Tibial nerve (tissue), 4 donors: ENCODE measurements around the gene NUF2. TPM values are rescaled to one million over a fixed set of nuclear protein-coding genes. Genes with fewer than 3 reads are reported as not detected.

Experiments used
- DNase-seq, 2 donors: peaks; one replicate each; pipeline ENCODE4 v3.0.0-alpha.2; 2019; ENCODE audit warnings: low spot score in 2 of 2
- H3K27ac ChIP-seq, 4 donors: fragments of 200-600 bp; sonication (generic) in 3 of 4; one replicate each; pipeline ENCODE4 v1.5.1; 2017 to 2019; ENCODE audit warnings: mild to moderate bottlenecking in 1 of 4
- H3K27me3 ChIP-seq, 2 donors: fragments of 200-600 bp; sonication (generic) in 1 of 2; one replicate each; pipeline versions ENCODE4 v1.5.1 to v1.6.0; 2017 to 2019
- H3K36me3 ChIP-seq, 3 donors: fragments of 200-600 bp; sonication (generic); one replicate each; pipeline ENCODE4 v1.5.1; 2018 to 2019
- H3K4me1 ChIP-seq, 4 donors: fragments of 200-600 bp; sonication (generic) in 3 of 4; one replicate each; pipeline ENCODE4 v1.5.1; 2017 to 2019
- H3K4me3 ChIP-seq, 4 donors: fragments of 200-600 bp; sonication (generic) in 3 of 4; one replicate each; pipeline ENCODE4 v1.5.1; 2017 to 2019; ENCODE audit warnings: mild to moderate bottlenecking in 1 of 4, moderate library complexity in 1 of 4
- H3K9me3 ChIP-seq, 4 donors: fragments of 200-600 bp; sonication (generic) in 3 of 4; one replicate each; pipeline ENCODE4 v1.5.1; 2017 to 2019
- EP300 ChIP-seq, 2 donors: sonication (generic); formaldehyde crosslinking; IDR thresholded peaks; one replicate each; pipeline ENCODE4 v1.6.1; 2017; ENCODE audit warnings: antibody characterized with exemption in 2 of 2, mild to moderate bottlenecking in 1 of 2
- POLR2A ChIP-seq, 2 donors: fragments of 450-650 bp; IDR thresholded peaks; one replicate each; pipeline ENCODE4 v1.6.1; 2017; ENCODE audit warnings: antibody characterized with exemption in 2 of 2, mild to moderate bottlenecking in 2 of 2, moderate library complexity in 2 of 2
- WGBS, 2 donors: methylation state at CpG; one replicate each; pipeline ENCODE4 v1.1.5; 2018; 5-methylcytosine and 5-hydroxymethylcytosine counted together
- total RNA-seq, 4 donors: library from RNA; depleted of rRNA; stranded (reverse); fragments of >200 nt; gene quantifications; one replicate each; pipeline ENCODE4 v1.1.0, GENCODE V29; 2016
- TF ChIP-seq, protein P1 (sequence below), 5 experiments: fragments of 200-600 bp in 3 of 5; fragments of 450-650 bp in 2 of 5; sonication (generic) in 3 of 5; IDR thresholded peaks; one replicate each; pipeline ENCODE4 v1.5.1; 2016 to 2019; ENCODE audit warnings: antibody characterized with exemption in 5 of 5, mild to moderate bottlenecking in 3 of 5, moderate library complexity in 2 of 5

NUF2 gene
- total RNA-seq, 4 donors from 2014 or later = 2.0 to 2.1 TPM; not detected in 2

DNA sequence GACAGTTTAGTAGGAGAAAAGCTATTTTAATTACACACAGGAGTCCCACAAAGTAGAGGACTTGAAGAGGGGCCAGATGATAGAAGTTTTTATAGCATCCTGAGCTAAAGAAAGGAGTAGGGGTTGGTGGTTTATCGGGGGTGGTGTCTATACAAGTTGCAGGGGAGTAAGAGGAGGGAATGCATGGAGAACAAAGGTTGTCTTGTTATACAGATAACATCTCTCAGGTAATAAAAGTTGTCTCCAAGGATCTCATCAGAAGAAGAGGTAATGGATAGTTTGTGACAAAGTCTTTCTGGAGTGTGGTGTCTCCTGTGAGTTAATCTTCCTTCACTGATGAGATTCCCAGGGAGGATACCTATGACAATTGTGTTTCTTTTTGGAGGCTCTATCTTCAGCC lies 23.4 kb upstream of the NUF2 start:
- peaks cover 0 to 35% (median 0%) of the 10 kb centered on the region in 3 donors for H3K36me3 ChIP-seq
- no peaks in the 10 kb centered on the region for H3K4me1 ChIP-seq
- no peaks in the 10 kb centered on the region for H3K27me3 ChIP-seq
- TF ChIP-seq POLR2A (IDR thresholded peaks at IDR 0.05) (no peak), EP300 (IDR thresholded peaks at IDR 0.05) (no peak)
- no peaks in the 10 kb centered on the region for H3K9me3 ChIP-seq
- no peak overlapping the region for H3K27ac ChIP-seq
- DNase-seq = no peak
- no peak overlapping the region for H3K4me3 ChIP-seq
- 8 to 15% methylated on average over 1 of the region's 1 CpG for WGBS, 2 donors

DNA sequence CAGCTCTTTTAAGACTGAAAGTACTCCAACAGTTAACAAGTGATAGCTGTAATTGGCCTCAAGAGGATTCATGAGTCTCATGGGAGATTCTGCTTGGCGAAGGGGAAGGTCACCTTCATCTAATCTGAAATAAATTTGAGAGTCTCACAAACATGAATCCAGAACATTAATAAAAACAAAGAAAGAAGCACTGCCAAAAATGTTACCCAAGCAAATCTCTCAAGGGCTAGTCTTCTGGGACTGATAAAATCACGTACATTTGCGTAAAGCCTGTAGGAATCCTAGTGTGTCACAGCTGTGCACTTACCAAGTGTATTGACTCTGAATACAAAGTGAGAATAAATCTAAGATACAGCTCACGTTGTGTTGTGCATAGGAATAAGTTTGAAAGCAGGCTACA lies 21.2 kb upstream of the NUF2 start:
- H3K4me3 ChIP-seq = no peak overlapping the region
- no peak for DNase-seq
- no peak overlapping the region for H3K27ac ChIP-seq
- TF ChIP-seq POLR2A (IDR thresholded peaks at IDR 0.05) (no peak), EP300 (IDR thresholded peaks at IDR 0.05) (no peak)
- no peaks in the 10 kb centered on the region for H3K27me3 ChIP-seq
- H3K36me3 ChIP-seq = peaks cover 0 to 47% (median 0%) of the 10 kb centered on the region in 3 donors
- H3K9me3 ChIP-seq = no peaks in the 10 kb centered on the region
- WGBS, 2 donors = 72 to 74% methylated on average over 4 of the region's 4 CpGs
- H3K4me1 ChIP-seq = no peaks in the 10 kb centered on the region

DNA sequence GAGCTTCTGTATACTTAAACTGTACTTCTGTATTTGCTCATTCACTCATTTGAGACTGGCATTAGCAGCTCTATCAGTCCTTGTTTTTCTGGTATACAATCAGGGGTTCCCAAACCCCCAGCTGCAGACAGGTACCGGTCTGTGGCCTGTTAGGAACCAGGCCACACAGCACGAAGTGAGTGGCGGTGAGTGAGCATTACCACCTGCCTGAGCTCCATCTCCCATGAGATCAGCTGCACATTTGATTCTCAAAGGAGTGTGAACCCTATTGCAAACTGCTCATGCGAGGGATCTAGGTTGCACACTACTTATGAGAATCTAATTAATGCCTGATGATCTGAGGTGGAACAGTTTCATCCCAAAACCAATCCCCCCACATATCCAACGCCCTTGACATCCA lies 18.2 kb upstream of the NUF2 start:
- no peak for TF ChIP-seq POLR2A (IDR thresholded peaks at IDR 0.05)
- no peak for TF ChIP-seq EP300 (IDR thresholded peaks at IDR 0.05)
- TF ChIP-seq, protein P1, sequence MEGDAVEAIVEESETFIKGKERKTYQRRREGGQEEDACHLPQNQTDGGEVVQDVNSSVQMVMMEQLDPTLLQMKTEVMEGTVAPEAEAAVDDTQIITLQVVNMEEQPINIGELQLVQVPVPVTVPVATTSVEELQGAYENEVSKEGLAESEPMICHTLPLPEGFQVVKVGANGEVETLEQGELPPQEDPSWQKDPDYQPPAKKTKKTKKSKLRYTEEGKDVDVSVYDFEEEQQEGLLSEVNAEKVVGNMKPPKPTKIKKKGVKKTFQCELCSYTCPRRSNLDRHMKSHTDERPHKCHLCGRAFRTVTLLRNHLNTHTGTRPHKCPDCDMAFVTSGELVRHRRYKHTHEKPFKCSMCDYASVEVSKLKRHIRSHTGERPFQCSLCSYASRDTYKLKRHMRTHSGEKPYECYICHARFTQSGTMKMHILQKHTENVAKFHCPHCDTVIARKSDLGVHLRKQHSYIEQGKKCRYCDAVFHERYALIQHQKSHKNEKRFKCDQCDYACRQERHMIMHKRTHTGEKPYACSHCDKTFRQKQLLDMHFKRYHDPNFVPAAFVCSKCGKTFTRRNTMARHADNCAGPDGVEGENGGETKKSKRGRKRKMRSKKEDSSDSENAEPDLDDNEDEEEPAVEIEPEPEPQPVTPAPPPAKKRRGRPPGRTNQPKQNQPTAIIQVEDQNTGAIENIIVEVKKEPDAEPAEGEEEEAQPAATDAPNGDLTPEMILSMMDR (IDR thresholded peaks at IDR 0.05) = no peak
- DNase-seq = no peak
- no peak overlapping the region for H3K27ac ChIP-seq
- WGBS, 2 donors = 89 to 93% methylated on average over 5 of the region's 5 CpGs
- H3K36me3 ChIP-seq = peaks cover 0 to 48% (median 0%) of the 10 kb centered on the region in 3 donors
- H3K4me3 ChIP-seq = no peak overlapping the region
- no peaks in the 10 kb centered on the region for H3K9me3 ChIP-seq
- H3K4me1 ChIP-seq = no peaks in the 10 kb centered on the region
- no peaks in the 10 kb centered on the region for H3K27me3 ChIP-seq

DNA sequence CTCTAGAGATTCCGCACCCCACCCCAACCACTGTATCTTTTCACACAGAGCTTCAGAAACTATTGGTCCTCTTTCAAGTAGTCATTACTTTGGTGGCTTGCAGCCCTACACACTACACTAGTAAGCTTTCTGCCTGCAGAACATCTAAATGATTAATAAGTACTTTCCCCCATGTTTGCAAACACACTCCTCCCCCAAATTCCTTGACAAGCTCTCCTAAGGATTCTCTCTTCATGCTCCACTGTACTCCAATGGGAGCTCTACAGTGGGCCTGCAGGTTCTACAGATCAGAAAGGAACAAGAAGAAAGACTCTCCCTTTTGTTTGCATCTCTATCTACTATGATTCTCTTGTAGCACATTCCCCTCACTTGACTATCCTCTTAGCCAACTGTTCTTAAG lies 16.3 kb upstream of the NUF2 start:
- Histone ChIP-seq H3K9me3 (no peaks in the 10 kb centered on the region), H3K27ac (no peak overlapping the region), H3K36me3 (peaks cover 0 to 32% (median 0%) of the 10 kb centered on the region in 3 donors), H3K4me1 (no peaks in the 10 kb centered on the region), H3K27me3 (no peaks in the 10 kb centered on the region), H3K4me3 (no peak overlapping the region)
- 91 to 94% methylated on average over 1 of the region's 1 CpG for WGBS, 2 donors
- no peak for DNase-seq
- TF ChIP-seq EP300 (IDR thresholded peaks at IDR 0.05) (no peak), POLR2A (IDR thresholded peaks at IDR 0.05) (no peak)
- TF ChIP-seq, protein P1 (IDR thresholded peaks at IDR 0.05) = no peak

DNA sequence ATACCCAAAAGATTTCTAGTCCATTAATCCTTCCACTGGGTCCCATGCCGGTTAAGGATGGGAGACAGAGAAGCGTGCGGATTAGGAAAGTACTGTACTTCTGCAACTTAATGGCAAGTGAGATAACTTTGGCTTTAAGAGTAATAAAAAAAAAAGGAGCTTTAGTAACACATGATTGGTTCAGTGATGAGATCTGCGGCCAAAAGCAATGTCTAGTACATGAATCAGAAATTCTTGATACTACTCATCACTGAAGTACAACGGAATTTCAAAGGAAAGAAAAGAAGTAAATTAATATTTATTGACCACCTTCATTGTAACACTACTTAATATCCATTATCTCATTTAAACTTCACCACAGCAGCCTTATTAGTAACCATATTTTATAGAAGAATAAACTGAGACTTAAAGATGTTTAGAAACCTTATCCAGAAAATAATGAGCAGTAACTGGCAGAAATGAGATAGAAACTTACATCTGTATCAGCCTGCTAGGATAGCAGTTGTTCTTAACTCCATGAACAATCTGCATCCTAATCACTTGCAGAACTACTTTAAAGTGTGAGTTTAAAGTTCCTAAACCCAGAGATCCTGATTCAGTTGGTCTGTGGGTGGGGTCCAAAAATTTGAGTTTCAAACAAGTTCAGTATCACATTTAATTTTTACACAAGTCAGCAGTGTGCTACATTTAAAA lies 14.1 kb upstream of the NUF2 start:
- H3K4me1 ChIP-seq = no peaks in the 10 kb centered on the region
- no peak overlapping the region for H3K4me3 ChIP-seq
- no peak for DNase-seq
- H3K36me3 ChIP-seq = peaks cover 0 to 30% (median 0%) of the 10 kb centered on the region in 3 donors
- H3K27me3 ChIP-seq = no peaks in the 10 kb centered on the region
- H3K9me3 ChIP-seq = no peaks in the 10 kb centered on the region
- H3K27ac ChIP-seq = no peak overlapping the region
- WGBS, 2 donors = 95 to 96% methylated on average over 5 of the region's 5 CpGs
- TF ChIP-seq EP300 (IDR thresholded peaks at IDR 0.05) (no peak), POLR2A (IDR thresholded peaks at IDR 0.05) (no peak)
- TF ChIP-seq, protein P1 (IDR thresholded peaks at IDR 0.05) = no peak

DNA sequence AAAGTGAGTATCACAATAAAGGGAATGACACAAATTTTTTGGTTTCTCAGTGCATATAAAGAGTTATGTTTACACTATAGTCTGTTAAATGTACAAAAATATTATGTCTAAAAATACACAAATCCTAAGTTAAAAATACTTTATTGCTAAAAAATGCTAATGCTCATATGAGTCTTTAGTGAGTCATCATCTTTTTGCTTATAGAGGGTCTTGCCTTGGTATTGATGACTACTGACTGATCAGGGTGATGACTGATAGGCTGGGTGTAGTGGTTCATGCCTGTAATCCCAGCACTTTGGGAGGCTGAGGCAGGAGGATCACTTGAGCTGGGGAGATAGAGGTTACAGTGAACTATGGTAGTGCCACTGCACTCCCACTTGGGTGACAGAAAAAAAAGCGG lies 12.9 kb upstream of the NUF2 start:
- H3K9me3 ChIP-seq = no peaks in the 10 kb centered on the region
- 93 to 100% methylated on average over 1 of the region's 1 CpG for WGBS, 2 donors
- DNase-seq = no peak
- H3K27ac ChIP-seq = no peak overlapping the region
- no peak overlapping the region for H3K4me3 ChIP-seq
- H3K4me1 ChIP-seq = no peaks in the 10 kb centered on the region
- peaks cover 0 to 22% (median 0%) of the 10 kb centered on the region in 3 donors for H3K36me3 ChIP-seq
- TF ChIP-seq POLR2A (IDR thresholded peaks at IDR 0.05) = no peak
- no peak for TF ChIP-seq EP300 (IDR thresholded peaks at IDR 0.05)
- TF ChIP-seq, protein P1 (IDR thresholded peaks at IDR 0.05) = no peak
- H3K27me3 ChIP-seq = no peaks in the 10 kb centered on the region
